H1 (cell line): ENCODE data around the gene ITPK1. TPM values are rescaled to one million over a fixed set of nuclear protein-coding genes. Genes with fewer than 3 reads are reported as not detected.

Source experiments
- CTCF ChIA-PET: fragments of 300-600 bp; sonication (Branson Sonifier 250); formaldehyde crosslinking; loops from one replicate; lab custom pipeline; 2021; ENCODE audit not compliant: partially characterized antibody; lab: Charles Lee
- POLR2A ChIA-PET: fragments of 300-600 bp; sonication (Branson Sonifier 250); formaldehyde crosslinking; loops from one replicate; lab custom pipeline; 2021; ENCODE audit warnings: inconsistent platforms; ENCODE audit not compliant: partially characterized antibody; lab: Charles Lee
- DNase-seq, 2 experiments: peaks; one replicate each; pipeline versions ENCODE4 v3.0.0 to v3.0.0-alpha.2; 2010 to 2022; ENCODE audit warnings: low spot score in 2 of 2, low read depth in 1 of 2, mixed read lengths in 1 of 2
- FAIRE-seq: peaks from 2 replicates; lab custom pipeline; 2011; peaks lifted over from hg19 to GRCh38; lab: Jason Lieb, UNC
- H2AFZ ChIP-seq: 2 replicates; pipeline ENCODE4 v1.8.1; 2012; ENCODE audit warnings: low read length, inconsistent platforms
- H2AK5ac ChIP-seq: 2 replicates; pipeline ENCODE4 v1.6.1; 2013; ENCODE audit warnings: low read depth, low read length
- H2BK120ac ChIP-seq: replicated peaks from 2 replicates; pipeline ENCODE3; 2013; ENCODE audit warnings: low read depth, low read length, inconsistent platforms
- H2BK12ac ChIP-seq: 2 replicates; pipeline ENCODE4 v1.6.1; 2013; ENCODE audit warnings: low read depth, low read length
- H2BK15ac ChIP-seq: 2 replicates; pipeline ENCODE4 v1.6.1; 2013; ENCODE audit warnings: low read length
- H2BK20ac ChIP-seq: 2 replicates; pipeline ENCODE4 v1.6.1; 2013; ENCODE audit warnings: low read length
- H2BK5ac ChIP-seq: 2 replicates; pipeline ENCODE4 v1.6.1; 2013; ENCODE audit warnings: low read depth, low read length
- H3K14ac ChIP-seq: 2 replicates; pipeline ENCODE4 v1.6.1; 2013; ENCODE audit warnings: inconsistent platforms; ENCODE audit not compliant: insufficient read length
- H3K18ac ChIP-seq: 2 replicates; pipeline ENCODE4 v1.6.1; 2013; ENCODE audit warnings: low read length; ENCODE audit errors: extremely low read depth
- H3K23ac ChIP-seq: 2 replicates; pipeline ENCODE4 v1.6.1; 2013; ENCODE audit warnings: inconsistent platforms; ENCODE audit not compliant: insufficient read length
- H3K23me2 ChIP-seq: 2 replicates; pipeline ENCODE4 v1.6.1; 2013; ENCODE audit warnings: low read depth, low read length
- H3K27ac ChIP-seq: 2 replicates; pipeline ENCODE4 v1.6.1; 2011; ENCODE audit warnings: low read depth, low read length, inconsistent platforms
- H3K27me3 ChIP-seq, 4 experiments: replicated peaks in 1 of 4; 1 replicate in 1 of 4; 2 replicates in 3 of 4; pipeline versions ENCODE4 v1.6.1 to v1.8.1; 2011 to 2013; ENCODE audit warnings: low read length in 3 of 4, mild to moderate bottlenecking in 3 of 4, inconsistent platforms in 2 of 4, mixed read lengths in 2 of 4, moderate library complexity in 1 of 4; ENCODE audit not compliant: control insufficient read depth in 3 of 4, insufficient read depth in 3 of 4; ENCODE audit errors: extremely low read depth in 1 of 4
- H3K36me3 ChIP-seq, 4 experiments: 2 replicates each; pipeline versions ENCODE4 v1.6.1 to v1.8.1; 2011 to 2013; ENCODE audit warnings: mild to moderate bottlenecking in 4 of 4, low read length in 3 of 4, moderate library complexity in 2 of 4, control low read depth in 1 of 4, inconsistent platforms in 1 of 4; ENCODE audit not compliant: insufficient read depth in 4 of 4, control insufficient read depth in 2 of 4
- H3K4ac ChIP-seq: replicated peaks from 2 replicates; pipeline ENCODE3; 2013; ENCODE audit warnings: low read length, low read depth, mixed read lengths, inconsistent platforms; ENCODE audit not compliant: insufficient read length
- H3K4me1 ChIP-seq, 4 experiments: replicated peaks in 1 of 4; 1 replicate in 1 of 4; 2 replicates in 3 of 4; pipeline versions ENCODE4 v1.6.1 to v1.8.1; 2011 to 2013; ENCODE audit warnings: low read length in 3 of 4, inconsistent platforms in 2 of 4, mixed read lengths in 1 of 4; ENCODE audit not compliant: insufficient read depth in 4 of 4, control insufficient read depth in 3 of 4
- H3K4me2 ChIP-seq, 2 experiments: 2 replicates each; pipeline versions ENCODE4 v1.6.1 to v1.8.1; 2011 to 2013; ENCODE audit warnings: low read depth in 2 of 2, low read length in 2 of 2, control low read depth in 1 of 2, inconsistent platforms in 1 of 2, mild to moderate bottlenecking in 1 of 2; ENCODE audit not compliant: insufficient read depth in 1 of 2
- H3K4me3 ChIP-seq, 4 experiments: fragments of 200-600, 300-600 bp in 1 of 4; sonication (generic), shearing (Covaris generic), sonication (Bioruptor Twin) in 1 of 4; 2 replicates each; pipeline versions ENCODE4 v1.5.1 to v1.8.1; 2011 to 2016; ENCODE audit warnings: low read length in 4 of 4, low read depth in 3 of 4, control low read depth in 2 of 4, inconsistent platforms in 2 of 4, mild to moderate bottlenecking in 2 of 4, mixed read lengths in 1 of 4, moderate library complexity in 1 of 4; ENCODE audit not compliant: insufficient read depth in 2 of 4; ENCODE audit errors: extremely low read depth in 1 of 4
- H3K56ac ChIP-seq: replicated peaks from 2 replicates; pipeline ENCODE3; 2013; ENCODE audit warnings: low read depth, mild to moderate bottlenecking, mixed read lengths, low read length, inconsistent platforms; ENCODE audit not compliant: insufficient read length
- H3K79me1 ChIP-seq: 2 replicates; pipeline ENCODE4 v1.6.1; 2013; ENCODE audit warnings: low read depth, low read length, control low read depth
- H3K79me2 ChIP-seq, 2 experiments: 2 replicates each; pipeline versions ENCODE4 v1.6.1 to v1.8.1; 2012 to 2013; ENCODE audit warnings: low read length in 2 of 2, mild to moderate bottlenecking in 2 of 2, inconsistent platforms in 1 of 2; ENCODE audit not compliant: insufficient read depth in 2 of 2, control insufficient read depth in 1 of 2
- H3K9ac ChIP-seq, 4 experiments: replicated peaks in 1 of 4; 1 replicate in 1 of 4; 2 replicates in 3 of 4; pipeline versions ENCODE4 v1.6.1 to v1.8.1; 2011 to 2013; ENCODE audit warnings: low read depth in 3 of 4, low read length in 3 of 4, control low read depth in 2 of 4, mild to moderate bottlenecking in 2 of 4, moderate library complexity in 2 of 4, inconsistent platforms in 1 of 4; ENCODE audit errors: extremely low read depth in 1 of 4
- H3K9me3 ChIP-seq, 2 experiments: 2 replicates each; pipeline versions ENCODE4 v1.6.1 to v1.8.1; 2012 to 2013; ENCODE audit warnings: mild to moderate bottlenecking in 2 of 2, moderate library complexity in 2 of 2, control low read depth in 1 of 2, inconsistent platforms in 1 of 2, low read depth in 1 of 2, low read length in 1 of 2, mixed read lengths in 1 of 2; ENCODE audit not compliant: insufficient read depth in 2 of 2
- H4K20me1 ChIP-seq, 2 experiments: replicated peaks in 1 of 2; 2 replicates each; pipeline versions ENCODE3 to v1.8.1; 2011 to 2013; ENCODE audit warnings: inconsistent platforms in 2 of 2, low read length in 2 of 2, mild to moderate bottlenecking in 1 of 2; ENCODE audit not compliant: insufficient read depth in 2 of 2, control insufficient read depth in 1 of 2
- H4K5ac ChIP-seq: 2 replicates; pipeline ENCODE4 v1.6.1; 2013; ENCODE audit warnings: low read length, low read depth, mixed read lengths, inconsistent platforms; ENCODE audit not compliant: insufficient read length
- H4K8ac ChIP-seq: 2 replicates; pipeline ENCODE4 v1.8.0; 2013; ENCODE audit warnings: mild to moderate bottlenecking, moderate library complexity, low read length, inconsistent platforms; ENCODE audit not compliant: insufficient read depth; ENCODE audit errors: extremely low read depth
- H4K91ac ChIP-seq: replicated peaks from 2 replicates; pipeline ENCODE3; 2013; ENCODE audit warnings: low read length, mixed read lengths, inconsistent platforms; ENCODE audit not compliant: insufficient read length
- BCL11A ChIP-seq, 2 experiments: IDR thresholded peaks; one replicate each; pipeline ENCODE4 v1.6.1; 2011; ENCODE audit warnings: low read depth in 2 of 2, low read length in 2 of 2, mild to moderate bottlenecking in 2 of 2
- MAFK ChIP-seq: IDR thresholded peaks from 2 replicates; pipeline ENCODE4 v1.6.1; 2012; ENCODE audit warnings: low read depth, mild to moderate bottlenecking, improper control_type of control experiment, low read length
- SIN3A ChIP-seq, 2 experiments: IDR thresholded peaks in 1 of 2; conservative IDR thresholded peaks in 1 of 2; 2 replicates each; pipeline ENCODE4 v1.6.1; 2011 to 2012; ENCODE audit warnings: low read length in 2 of 2, improper control_type of control experiment in 1 of 2, low read depth in 1 of 2, mild to moderate bottlenecking in 1 of 2
- ZNF274 ChIP-seq: IDR thresholded peaks from 2 replicates; pipeline ENCODE4 v1.7.0; 2012; ENCODE audit warnings: low read length, borderline replicate concordance; ENCODE audit errors: extremely low read depth
- WGBS, 2 experiments: shearing (Covaris generic) in 1 of 2; methylation state at CpG; one replicate each; pipeline versions ENCODE4 v1.1.6 to v1.1.7; 2013 to 2015; ENCODE audit warnings: low lambda C conversion rate in 2 of 2, mixed read lengths in 2 of 2, inconsistent platforms in 1 of 2, low coverage in 1 of 2, missing lambda C conversion rate in 1 of 2; ENCODE audit not compliant: insufficient replicate concordance in 2 of 2, insufficient coverage in 1 of 2, insufficient read length in 1 of 2; ENCODE audit errors: extremely low coverage in 1 of 2, missing lambda C conversion rate in 1 of 2; 5-methylcytosine and 5-hydroxymethylcytosine counted together
- polyA plus RNA-seq, 7 experiments: library from polyadenylated mRNA; depleted of rRNA in 3 of 7; stranded (reverse) in 5 of 7; unstranded in 2 of 7; fragments of >200 nt in 5 of 7; fragments of 200-250 nt in 2 of 7; gene quantifications; 1 replicate in 5 of 7; 2 replicates in 1 of 7; 4 replicates in 1 of 7; pipeline versions ENCODE4 v1.2.1 to v1.2.3, GENCODE V29; 2011 to 2013; ENCODE audit warnings: missing spikeins in 2 of 7, mixed read lengths in 2 of 7
- total RNA-seq: library from RNA; stranded (reverse); fragmentation: NEBNext Ultra II Directional; extraction: Animal tissue kit (Norgen Biotek cat#: 25700); gene quantifications from 2 replicates; pipeline ENCODE4 v1.2.1, GENCODE V29; 2021

Gene ITPK1
- total and polyA plus RNA-seq, 2 of the 8 experiments (the other 6 are each of a cell fraction or from before 2014, with no cell fraction given): 108 to 143 TPM

GRCh38 chr14:93103392-93104080 lies 12.2 kb downstream of the ITPK1 start:
- Histone ChIP-seq H3K18ac (no peak overlapping the region), H3K23ac (no peak overlapping the region), H2BK20ac (no peak overlapping the region), H3K9ac (no peak overlapping the region), H2AK5ac (no peak overlapping the region), H3K79me1 (peaks cover 9% of the 10 kb centered on the region), H3K4me1 (peaks cover 3 to 17% (median 10%) of the 10 kb centered on the region in 4 experiments), H3K36me3 (no peaks in the 10 kb centered on the region)
- POLR2A ChIA-PET: interaction anchor here (0.6 to 2.2 kb wide), 2 partner anchors 9 to 352 kb away, joined by 3 to 7 read pairs; no protein-coding TSS in a partner anchor
- 93% methylated on average over 9 of the region's 9 CpGs; no CpG with 5 or more reads in 1 of the 2 experiments for WGBS, 2 experiments
- TF ChIP-seq BCL11A (IDR thresholded peaks at IDR 0.05; ENCODE audit: low read depth in 2 of 2, low read length in 2 of 2): no peak
- no peak for TF ChIP-seq ZNF274
- no peak for TF ChIP-seq SIN3A (conservative IDR thresholded peaks at IDR 0.05 in 1 of 2, IDR thresholded peaks at IDR 0.05 in 1 of 2; ENCODE audit: low read depth in 1 of 2, low read length in 2 of 2)
- no peak for TF ChIP-seq MAFK
- TF ChIP-seq, all 59 proteins: peak for 0
- CTCF ChIA-PET: interaction anchor here (0.6 to 13.8 kb wide), 11 partner anchors 9 to 767 kb away, joined by 3 to 128 read pairs (median 4); no protein-coding TSS in a partner anchor
- H3K4ac ChIP-seq: no peak overlapping the region
- no peak overlapping the region for H3K14ac ChIP-seq
- no peak overlapping the region for H2AFZ ChIP-seq
- H3K56ac ChIP-seq: no peak overlapping the region
- H3K4me2 ChIP-seq: no peak overlapping the region
- DNase-seq: no peak
- H2BK15ac ChIP-seq: no peak overlapping the region
- H4K8ac ChIP-seq: peak overlapping the region; percentile 60
- no peaks in the 10 kb centered on the region for H3K27me3 ChIP-seq
- no peak overlapping the region for H4K5ac ChIP-seq
- H3K27ac ChIP-seq: no peak overlapping the region
- H2BK120ac ChIP-seq: no peak overlapping the region
- peaks cover 13 to 40% of the 10 kb centered on the region in 2 experiments for H4K20me1 ChIP-seq
- no peak overlapping the region for H3K4me3 ChIP-seq
- H3K9me3 ChIP-seq: no peaks in the 10 kb centered on the region
- FAIRE-seq: no peak
- no peaks in the 10 kb centered on the region for H3K23me2 ChIP-seq
- H3K79me2 ChIP-seq: peaks cover 12 to 95% of the 10 kb centered on the region in 2 experiments; a peak in 3 of 4 replicates
- no peak overlapping the region for H2BK12ac ChIP-seq
- no peak overlapping the region for H4K91ac ChIP-seq
- no peak overlapping the region for H2BK5ac ChIP-seq
